Measurements from ENCODE around the gene KIRREL3.

KIRREL3 gene

GRCh38 chr11:126608658-126609057 is 391.9 kb downstream of the KIRREL3 start:
- no peaks in the 10 kb centered on the region for H3K36me3 ChIP-seq (replicated peaks; ENCODE audit: low read depth, low read length)
- H4K20me1 ChIP-seq (ENCODE audit: insufficient read depth, low read length) = no peaks in the 10 kb centered on the region
- no peak overlapping the region for H3K9ac ChIP-seq (ENCODE audit: low read length)
- H3K27ac ChIP-seq (ENCODE audit: low read length) = no peak overlapping the region
- H3K9me3 ChIP-seq (ENCODE audit: insufficient read depth, low read length) = no peaks in the 10 kb centered on the region
- H3K4me1 ChIP-seq (ENCODE audit: low read length) = no peaks in the 10 kb centered on the region
- H3K27me3 ChIP-seq (ENCODE audit: low read depth, low read length) = peaks cover 25% of the 10 kb centered on the region
- no peak overlapping the region for H2AFZ ChIP-seq (ENCODE audit: low read depth, low read length)
- TF ChIP-seq EZH2phosphoT487 (IDR thresholded peaks at IDR 0.05; ENCODE audit: low read depth) (no peak), CTCF (IDR thresholded peaks at IDR 0.05; ENCODE audit: low read depth, low read length) (no peak)
- H3K4me3 ChIP-seq (ENCODE audit: low read length) = no peak overlapping the region
- no peaks in the 10 kb centered on the region for H3K79me2 ChIP-seq (ENCODE audit: low read length)
- no peak overlapping the region for H3K4me2 ChIP-seq (ENCODE audit: low read length)

DNA sequence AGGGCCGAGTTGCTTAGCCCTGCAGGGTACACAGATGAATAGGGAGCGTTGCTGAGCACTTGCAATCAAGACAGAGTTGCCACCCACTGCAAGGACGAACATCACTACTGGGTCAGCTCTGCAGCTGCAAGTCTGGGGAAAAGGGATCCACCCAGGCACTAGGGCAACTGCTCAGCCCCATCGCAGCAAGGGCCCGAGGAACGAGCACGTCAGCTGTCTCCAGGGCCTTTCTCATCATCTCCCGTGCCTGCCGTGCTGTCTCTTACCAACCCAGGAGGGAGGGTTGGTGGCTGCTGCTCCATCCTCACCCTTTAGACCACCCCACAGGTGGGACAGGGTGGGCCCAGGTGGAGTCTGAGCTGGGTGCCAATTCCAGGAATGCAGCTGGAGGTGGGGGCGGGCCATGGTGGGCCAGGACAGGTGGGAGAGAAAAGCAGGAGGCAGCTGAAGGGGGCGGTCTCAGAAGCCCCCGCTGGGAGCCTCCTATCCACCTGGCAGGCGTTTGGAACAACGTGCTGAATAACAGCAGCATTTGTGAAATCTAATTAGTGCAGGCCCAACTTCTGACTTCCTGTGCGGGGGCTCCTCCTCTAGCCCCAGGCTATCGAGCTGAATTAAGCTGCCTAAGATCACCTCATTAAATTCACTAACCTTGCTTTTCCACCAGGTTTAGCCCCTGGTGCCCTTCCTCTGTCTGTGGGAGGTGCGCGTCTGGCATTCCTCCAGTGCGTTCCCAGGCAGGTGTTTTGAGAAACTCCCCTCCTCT is 392.6 kb downstream of the KIRREL3 start:
- no peaks in the 10 kb centered on the region for H3K4me1 ChIP-seq (ENCODE audit: low read length)
- no peaks in the 10 kb centered on the region for H3K36me3 ChIP-seq (replicated peaks; ENCODE audit: low read depth, low read length)
- no peak overlapping the region for H3K9ac ChIP-seq (ENCODE audit: low read length)
- no peaks in the 10 kb centered on the region for H4K20me1 ChIP-seq (ENCODE audit: insufficient read depth, low read length)
- no peak overlapping the region for H3K27ac ChIP-seq (ENCODE audit: low read length)
- H3K4me2 ChIP-seq (ENCODE audit: low read length) = no peak overlapping the region
- H3K9me3 ChIP-seq (ENCODE audit: insufficient read depth, low read length) = no peaks in the 10 kb centered on the region
- TF ChIP-seq CTCF (IDR thresholded peaks at IDR 0.05; ENCODE audit: low read depth, low read length) (no peak), EZH2phosphoT487 (IDR thresholded peaks at IDR 0.05; ENCODE audit: low read depth) (no peak)
- H3K4me3 ChIP-seq (ENCODE audit: low read length) = no peak overlapping the region
- H2AFZ ChIP-seq (ENCODE audit: low read depth, low read length) = no peak overlapping the region
- H3K79me2 ChIP-seq (ENCODE audit: low read length) = no peaks in the 10 kb centered on the region
- peaks cover 20% of the 10 kb centered on the region for H3K27me3 ChIP-seq (ENCODE audit: low read depth, low read length)

- TF ChIP-seq CTCF (IDR thresholded peaks at IDR 0.05; ENCODE audit: low read depth, low read length) = peak; percentile 54
- TF ChIP-seq EZH2phosphoT487 (IDR thresholded peaks at IDR 0.05; ENCODE audit: low read depth) = no peak
- H3K36me3 ChIP-seq (replicated peaks; ENCODE audit: low read depth, low read length) = no peaks in the 10 kb centered on the region
- no peaks in the 10 kb centered on the region for H4K20me1 ChIP-seq (ENCODE audit: insufficient read depth, low read length)
- H3K4me2 ChIP-seq (ENCODE audit: low read length) = peak overlapping the region; percentile 43
- H2AFZ ChIP-seq (ENCODE audit: low read depth, low read length) = no peak overlapping the region
- no peaks in the 10 kb centered on the region for H3K9me3 ChIP-seq (ENCODE audit: insufficient read depth, low read length)
- H3K4me1 ChIP-seq (ENCODE audit: low read length) = no peaks in the 10 kb centered on the region
- no peak overlapping the region for H3K9ac ChIP-seq (ENCODE audit: low read length)
- peak overlapping the region; percentile 35; the same call in 1 of the 2 replicates for H3K4me3 ChIP-seq (ENCODE audit: low read length)
- peaks cover 20% of the 10 kb centered on the region for H3K27me3 ChIP-seq (ENCODE audit: low read depth, low read length)
- no peak overlapping the region for H3K27ac ChIP-seq (ENCODE audit: low read length)
- no peaks in the 10 kb centered on the region for H3K79me2 ChIP-seq (ENCODE audit: low read length)
Measured at GRCh38 chr11:126607374-126607773, 393.2 kb downstream of the KIRREL3 start.

- no peaks in the 10 kb centered on the region for H3K4me1 ChIP-seq (ENCODE audit: low read length)
- H3K9ac ChIP-seq (ENCODE audit: low read length) = no peak overlapping the region
- H4K20me1 ChIP-seq (ENCODE audit: insufficient read depth, low read length) = no peaks in the 10 kb centered on the region
- no peak overlapping the region for H3K4me3 ChIP-seq (ENCODE audit: low read length)
- H3K9me3 ChIP-seq (ENCODE audit: insufficient read depth, low read length) = no peaks in the 10 kb centered on the region
- H3K4me2 ChIP-seq (ENCODE audit: low read length) = no peak overlapping the region
- H3K27me3 ChIP-seq (ENCODE audit: low read depth, low read length) = peaks cover 19% of the 10 kb centered on the region
- no peak overlapping the region for H2AFZ ChIP-seq (ENCODE audit: low read depth, low read length)
- H3K36me3 ChIP-seq (replicated peaks; ENCODE audit: low read depth, low read length) = no peaks in the 10 kb centered on the region
- no peak overlapping the region for H3K27ac ChIP-seq (ENCODE audit: low read length)
- no peaks in the 10 kb centered on the region for H3K79me2 ChIP-seq (ENCODE audit: low read length)
- TF ChIP-seq CTCF (IDR thresholded peaks at IDR 0.05; ENCODE audit: low read depth, low read length) (no peak), EZH2phosphoT487 (IDR thresholded peaks at IDR 0.05; ENCODE audit: low read depth) (no peak)
Measured at GRCh38 chr11:126606484-126606883, 394.1 kb downstream of the KIRREL3 start.
